Parathyroid adenoma (tissue), 2 donors: ENCODE measurements around the gene MAP3K4.
"Not testable (repeated sequence)": the region's sequence is repeated elsewhere in the genome, so short reads cannot be mapped to it uniquely, and the experiment has no call there.

Experiments
- H2AFZ ChIP-seq: fragments of 300-600 bp; sonication (generic); one replicate; pipeline ENCODE4 v1.7.0; 2017; ENCODE audit warnings: antibody characterized with exemption, mild to moderate bottlenecking
- H3K27ac ChIP-seq: fragments of 300-600 bp; sonication (generic); one replicate; pipeline ENCODE4 v1.7.0; 2017
- H3K27me3 ChIP-seq: fragments of 300-600 bp; sonication (generic); one replicate; pipeline ENCODE4 v1.7.0; 2017; ENCODE audit warnings: low read length; ENCODE audit not compliant: control insufficient read depth, insufficient read depth
- H3K36me3 ChIP-seq: fragments of 300-600 bp; sonication (generic); one replicate; pipeline ENCODE4 v1.7.0; 2017; ENCODE audit warnings: low read length; ENCODE audit not compliant: control insufficient read depth, insufficient read depth
- H3K4me1 ChIP-seq: fragments of 300-600 bp; sonication (generic); one replicate; pipeline ENCODE4 v1.7.0; 2017; ENCODE audit warnings: control low read depth
- H3K4me2 ChIP-seq: fragments of 300-600 bp; sonication (generic); one replicate; pipeline ENCODE4 v1.7.0; 2017; ENCODE audit warnings: low read length
- H3K4me3 ChIP-seq: fragments of 300-600 bp; sonication (generic); one replicate; pipeline ENCODE4 v1.7.0; 2017; ENCODE audit warnings: low read depth, low read length
- H3K79me2 ChIP-seq: fragments of 300-600 bp; sonication (generic); one replicate; pipeline ENCODE4 v1.7.0; 2017; ENCODE audit warnings: control low read depth
- H3K9ac ChIP-seq: fragments of 300-600 bp; sonication (generic); one replicate; pipeline ENCODE4 v1.7.0; 2017; ENCODE audit warnings: mild to moderate bottlenecking
- H3K9me3 ChIP-seq: fragments of 300-600 bp; sonication (generic); one replicate; pipeline ENCODE4 v1.7.0; 2017; ENCODE audit warnings: low read length; ENCODE audit not compliant: control insufficient read depth
- CTCF ChIP-seq: fragments of 300-600 bp; sonication (generic); IDR thresholded peaks from one replicate; pipeline ENCODE4 v1.7.0; 2017; ENCODE audit warnings: antibody characterized with exemption, mild to moderate bottlenecking
- donor health status: primary hyperparathyroidism.

The MAP3K4 gene

GRCh38 chr6:161117942-161118341 is 126.4 kb downstream of the MAP3K4 start:
- Histone ChIP-seq H3K79me2 (no peaks in the 10 kb centered on the region), H3K36me3 (no peaks in the 10 kb centered on the region), H3K4me3 (no peak overlapping the region), H2AFZ (no peak overlapping the region), H3K9me3 (no peaks in the 10 kb centered on the region), H3K27ac (no peak overlapping the region), H3K27me3 (no peaks in the 10 kb centered on the region), H3K4me2 (no peak overlapping the region), H3K4me1 (no peaks in the 10 kb centered on the region), H3K9ac (no peak overlapping the region)
- no peak for TF ChIP-seq CTCF

- not testable (repeated sequence) for H3K9ac ChIP-seq, H3K4me1 ChIP-seq, H2AFZ ChIP-seq, H3K79me2 ChIP-seq, H3K27ac ChIP-seq, H3K27me3 ChIP-seq, H3K4me2 ChIP-seq, H3K4me3 ChIP-seq, H3K9me3 ChIP-seq, H3K36me3 ChIP-seq
Measured at GRCh38 chr6:161123319-161123718, 131.8 kb downstream of the MAP3K4 start.

- Histone ChIP-seq H3K79me2 (peaks cover 3% of the 10 kb centered on the region), H3K4me3 (no peak overlapping the region)
- TF ChIP-seq CTCF = no peak
Measured at GRCh38 chr6:161125591-161125990, 134.0 kb downstream of the MAP3K4 start.

GRCh38 chr6:161127071-161127740 is 135.6 kb downstream of the MAP3K4 start:
- Histone ChIP-seq H3K9ac (no peak overlapping the region), H3K36me3 (peaks cover 5% of the 10 kb centered on the region), H3K4me3 (no peak overlapping the region), H2AFZ (no peak overlapping the region), H3K27me3 (no peaks in the 10 kb centered on the region), H3K9me3 (no peaks in the 10 kb centered on the region), H3K4me1 (no peaks in the 10 kb centered on the region), H3K4me2 (no peak overlapping the region), H3K79me2 (peaks cover 3% of the 10 kb centered on the region), H3K27ac (no peak overlapping the region)
- no peak for TF ChIP-seq CTCF

More at GRCh38 chr6:161125591-161125990, 134.0 kb downstream of the MAP3K4 start:
- Histone ChIP-seq H3K4me1 (no peaks in the 10 kb centered on the region), H3K9ac (no peak overlapping the region), H3K27me3 (no peaks in the 10 kb centered on the region), H3K27ac (no peak overlapping the region), H3K9me3 (no peaks in the 10 kb centered on the region), H2AFZ (no peak overlapping the region), H3K4me2 (no peak overlapping the region), H3K36me3 (peaks cover 5% of the 10 kb centered on the region)

- Histone ChIP-seq H2AFZ (no peak overlapping the region), H3K4me3 (no peak overlapping the region), H3K36me3 (peaks cover 5% of the 10 kb centered on the region), H3K4me2 (no peak overlapping the region), H3K79me2 (peaks cover 3% of the 10 kb centered on the region), H3K9ac (no peak overlapping the region), H3K27ac (no peak overlapping the region), H3K27me3 (no peaks in the 10 kb centered on the region), H3K9me3 (no peaks in the 10 kb centered on the region), H3K4me1 (no peaks in the 10 kb centered on the region)
- TF ChIP-seq CTCF = no peak
Measured at GRCh38 chr6:161128230-161128629, 136.7 kb downstream of the MAP3K4 start.
